MCF 10A (cell line): Measurements from ENCODE around the gene HTRA2. TPM values are rescaled to one million over a fixed set of nuclear protein-coding genes. Genes with fewer than 3 reads are reported as not detected.
A peak's percentile ranks its signal among the peaks of the same experiment; 100 is the strongest.

Experiments used
- BruUV-seq: library from RNA; stranded (reverse); fragments of 400-500 nt; replicated peaks from 2 replicates; lab custom pipeline; 2021; lab: Mats Ljungman, UMichigan
- CTCF ChIA-PET: fragments of 300-600 bp; sonication (Branson Sonifier 250); formaldehyde crosslinking; extraction: SDS; loops from one replicate; lab custom pipeline; 2021; ENCODE audit warnings: antibody characterized with exemption, inconsistent platforms; lab: Yijun Ruan, JAX
- POLR2A ChIA-PET: fragments of 300-600, 350-650 bp; sonication (Branson Sonifier 250); formaldehyde crosslinking; extraction: SDS; loops from one replicate; lab custom pipeline; 2020; ENCODE audit warnings: antibody characterized with exemption, inconsistent platforms; lab: Yijun Ruan, JAX
- DNase-seq: peaks from one replicate; pipeline ENCODE4 v3.0.0-alpha.2; 2018; ENCODE audit not compliant: unreplicated experiment
- H3K27ac Mint-ChIP-seq: one replicate; pipeline ENCODE4 v1.8.0; 2022; ENCODE audit warnings: mild to moderate bottlenecking, low read depth, mixed read lengths; ENCODE audit not compliant: unreplicated experiment
- H3K27me3 Mint-ChIP-seq: one replicate; pipeline ENCODE4 v1.8.0; 2022; ENCODE audit warnings: mixed read lengths; ENCODE audit not compliant: insufficient read depth, unreplicated experiment
- H3K36me3 Mint-ChIP-seq: one replicate; pipeline ENCODE4 v1.8.0; 2022; ENCODE audit warnings: mild to moderate bottlenecking, moderate library complexity, mixed read lengths; ENCODE audit not compliant: insufficient read depth, unreplicated experiment
- H3K4me1 Mint-ChIP-seq: one replicate; pipeline ENCODE4 v1.8.0; 2022; ENCODE audit warnings: mixed read lengths; ENCODE audit not compliant: insufficient read depth, unreplicated experiment
- H3K4me3 Mint-ChIP-seq: one replicate; pipeline ENCODE4 v1.8.0; 2022; ENCODE audit warnings: mild to moderate bottlenecking, moderate library complexity, mixed read lengths; ENCODE audit not compliant: unreplicated experiment
- H3K9me3 Mint-ChIP-seq: one replicate; pipeline ENCODE4 v1.8.0; 2022; ENCODE audit warnings: mixed read lengths; ENCODE audit not compliant: unreplicated experiment
- CTCF ChIP-seq: fragments of 200-600 bp; IDR thresholded peaks from one replicate; pipeline ENCODE4 v1.8.0; 2022; ENCODE audit warnings: antibody characterized with exemption, mild to moderate bottlenecking; ENCODE audit not compliant: unreplicated experiment
- intact Hi-C: fragments of 100-400 bp; cut with micrococcal nuclease; formaldehyde crosslinking; loops from 2 replicates; pipeline ENCODE4 v1.14.1; 2022
- total RNA-seq: library from RNA; stranded (reverse); gene quantifications from 2 replicates; pipeline ENCODE4 v1.2.3, GENCODE V29; 2022

HTRA2 gene
- total RNA-seq, 1 experiment from 2014 or later: 27.6 TPM

- DNase-seq: no peak
- H3K4me1 Mint-ChIP-seq: peaks cover 53% of the 10 kb centered on the region
- POLR2A ChIA-PET: interaction anchor here (0.5 to 3.0 kb wide), 10 partner anchors 7 to 151 kb away, joined by 3 to 21 read pairs (median 5); partner anchors contain the start of genes AUP1, CCDC142, HTRA2 and MRPL53
- peak overlapping the region; percentile 89 for H3K27ac Mint-ChIP-seq
- no peaks in the 10 kb centered on the region for H3K36me3 Mint-ChIP-seq
- H3K27me3 Mint-ChIP-seq: no peaks in the 10 kb centered on the region
- CTCF ChIA-PET: interaction anchor here (0.6 to 15.5 kb wide), 8 partner anchors 11 to 298 kb away, joined by 3 to 203 read pairs (median 4); no protein-coding TSS in a partner anchor
- H3K4me3 Mint-ChIP-seq: no peak overlapping the region
- BruUV-seq: no TSS peak
- TF ChIP-seq CTCF: no peak
- intact Hi-C loops: no loop called here
- no peaks in the 10 kb centered on the region for H3K9me3 Mint-ChIP-seq
Measured at GRCh38 chr2:74566076-74566753, 36.5 kb downstream of the HTRA2 start.

GRCh38 chr2:74566754-74567085 lies 37.0 kb downstream of the HTRA2 start:
- BruUV-seq: no TSS peak
- ChIA-PET POLR2A (interaction anchor here (0.7 to 3.0 kb wide), 11 partner anchors 8 to 108 kb away, joined by 3 to 21 read pairs (median 6); partner anchors contain the start of genes AUP1, CCDC142, DQX1 and HTRA2), CTCF (interaction anchor here (0.6 to 15.5 kb wide), 6 partner anchors 9 to 299 kb away, joined by 3 to 203 read pairs (median 4); no protein-coding TSS in a partner anchor)
- peak overlapping the region; percentile 89 for H3K27ac Mint-ChIP-seq
- no peak overlapping the region for H3K4me3 Mint-ChIP-seq
- TF ChIP-seq CTCF: no peak
- DNase-seq: peak; percentile 54
- no peaks in the 10 kb centered on the region for H3K36me3 Mint-ChIP-seq
- no peaks in the 10 kb centered on the region for H3K27me3 Mint-ChIP-seq
- no peaks in the 10 kb centered on the region for H3K9me3 Mint-ChIP-seq
- peaks cover 48% of the 10 kb centered on the region for H3K4me1 Mint-ChIP-seq
- intact Hi-C loops: no loop called here

- DNase-seq: peak; percentile 82
- intact Hi-C loops: no loop called here
Measured at GRCh38 chr2:74567881-74568280, 38.1 kb downstream of the HTRA2 start.

More at GRCh38 chr2:74567881-74568280, 38.1 kb downstream of the HTRA2 start:
- BruUV-seq: no TSS peak
- no peak for TF ChIP-seq CTCF
- POLR2A ChIA-PET: interaction anchor here (0.7 to 3.0 kb wide), 13 partner anchors 9 to 109 kb away, joined by 3 to 21 read pairs (median 5); partner anchors contain the start of genes AUP1, CCDC142, DQX1 and HTRA2
- Mint-ChIP-seq H3K9me3 (no peaks in the 10 kb centered on the region), H3K4me3 (peak overlapping the region; percentile 2), H3K27ac (peak overlapping the region; percentile 16), H3K4me1 (peaks cover 38% of the 10 kb centered on the region), H3K36me3 (no peaks in the 10 kb centered on the region), H3K27me3 (no peaks in the 10 kb centered on the region)
- CTCF ChIA-PET: interaction anchor here (0.8 to 15.5 kb wide), 5 partner anchors 9 to 34 kb away, joined by 3 to 203 read pairs (median 5); no protein-coding TSS in a partner anchor
